Ovary (tissue), 9 donors: ENCODE measurements around the gene LHX2. TPM values are rescaled to one million over a fixed set of nuclear protein-coding genes. Genes with fewer than 3 reads are reported as not detected.

Experiments
- DNase-seq, 5 donors: peaks; one replicate each; pipeline ENCODE4 v3.0.0-alpha.2; 2019 to 2020
- H3K27ac ChIP-seq, 2 donors: fragments of 200-600 bp; one replicate each; pipeline versions ENCODE4 v1.5.1 to v1.8.0; 2019 to 2022
- H3K27me3 ChIP-seq: fragments of 200-600 bp; one replicate; pipeline ENCODE4 v1.8.0; 2022
- H3K36me3 ChIP-seq: fragments of 200-600 bp; sonication (generic); one replicate; pipeline ENCODE4 v1.5.1; 2019
- H3K4me1 ChIP-seq: one replicate; pipeline ENCODE4 v1.8.1; 2013; ENCODE audit warnings: mild to moderate bottlenecking, moderate library complexity; ENCODE audit not compliant: insufficient read depth
- H3K4me3 ChIP-seq: fragments of 200-600 bp; sonication (generic); one replicate; pipeline ENCODE4 v1.5.1; 2017
- H3K9me3 ChIP-seq, 2 donors: fragments of 200-600 bp in 1 of 2; sonication (generic) in 1 of 2; one replicate each; pipeline versions ENCODE4 v1.5.1 to v1.8.1; 2013 to 2019; ENCODE audit warnings: mild to moderate bottlenecking in 1 of 2, moderate library complexity in 1 of 2
- EP300 ChIP-seq: sonication (generic); formaldehyde crosslinking; IDR thresholded peaks from one replicate; pipeline ENCODE4 v1.6.1; 2017; ENCODE audit warnings: antibody characterized with exemption
- POLR2A ChIP-seq: fragments of 450-650 bp; IDR thresholded peaks from one replicate; pipeline ENCODE4 v1.6.1; 2017; ENCODE audit warnings: antibody characterized with exemption, mild to moderate bottlenecking, moderate library complexity
- WGBS, 3 donors: extraction: QIAGEN DNeasy Blood & Tissue Kit in 1 of 3; methylation state at CpG; one replicate each; pipeline versions ENCODE4 v1.1.5 to v1.1.7; 2013 to 2017; 5-methylcytosine and 5-hydroxymethylcytosine counted together
- intact Hi-C, 4 donors: fragments of 100-400 bp; cut with DNase I; formaldehyde crosslinking; loops; one replicate each; pipeline versions ENCODE4 v1.11.0 to v1.15.1; 2022 to 2023
- polyA plus RNA-seq, 2 donors: library from polyadenylated mRNA; stranded (reverse); fragments of 200-250 nt in 1 of 2; fragments of 350-450 nt in 1 of 2; fragmentation: Illumina TruSeq in 1 of 2; extraction: RNeasy Lipid Tissue Mini Kit (QIAGEN cat#74804) in 1 of 2; gene quantifications; one replicate each; pipeline ENCODE4 v1.2.3, GENCODE V29; 2013 to 2014
- total RNA-seq, 7 donors: library from RNA; depleted of rRNA in 2 of 7; stranded (reverse); fragments of >200 nt in 2 of 7; fragmentation: NEBNext Ultra II Directional in 3 of 7; extraction: Animal tissue kit (Norgen Biotek cat#: 25700) in 3 of 7; gene quantifications; one replicate each; pipeline versions ENCODE4 v1.1.0 to v1.2.4, GENCODE V29; 2016 to 2023
- TF ChIP-seq, protein P1 (sequence below), 3 donors: fragments of 450-650 bp in 2 of 3; fragments of 200-600 bp in 1 of 3; IDR thresholded peaks; one replicate each; pipeline versions ENCODE4 v1.5.1 to v1.8.0; 2016 to 2022; ENCODE audit warnings: antibody characterized with exemption in 3 of 3, mild to moderate bottlenecking in 1 of 3
- donor health status: DM: no; HTN: no; CAD: no; lungs with moderate emphysema.
- donor health status: DM: no; HTN: no; CAD: no.
- donor health status: Bipolar disorder and iron deficiency.
- donor health status: DM: yes; HTN: yes; CAD: no.
- donor health status: DM: no; HTN: no; CAD: no.
- donor health status: DM: yes; HTN: yes; CAD: no.

The LHX2 gene
- total and polyA plus RNA-seq, 9 donors, result 0.10 to 17.0 (median 0.49) TPM; not detected in 5

DNA sequence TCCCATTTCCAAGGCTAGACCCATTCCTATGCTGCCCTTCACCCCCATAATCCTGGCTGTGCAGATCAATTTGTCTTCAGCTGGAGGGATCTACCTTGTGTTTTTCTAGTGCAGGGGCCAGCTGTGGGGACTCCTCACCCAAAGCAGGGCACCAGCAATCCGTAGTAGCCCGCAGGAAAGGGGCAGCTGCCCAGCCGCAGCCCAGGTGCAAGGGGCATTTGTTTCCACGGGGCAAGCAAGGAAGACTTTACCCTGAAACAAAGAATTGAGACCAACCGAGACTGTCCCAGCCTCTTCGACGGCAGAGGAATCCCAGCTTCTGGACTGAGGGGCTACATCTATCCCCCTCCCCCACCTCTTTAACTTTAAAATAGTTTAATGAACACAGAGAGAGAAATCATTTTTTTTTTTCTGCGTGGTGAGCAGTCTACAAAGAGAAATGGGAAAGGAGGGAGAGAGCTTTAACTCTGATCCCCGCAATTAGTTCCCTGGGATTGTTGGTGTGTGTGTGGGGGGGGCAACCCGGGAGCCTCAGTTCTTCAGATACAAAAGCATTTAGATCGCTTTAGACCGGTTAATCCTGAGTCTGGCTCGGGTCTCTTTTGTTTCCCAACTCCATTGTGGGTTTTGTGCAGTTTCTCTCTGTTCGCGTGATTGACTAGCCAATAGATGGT is 10.6 kb upstream of the LHX2 start:
- 4 to 8% (median 7%) methylated on average over 15 of the region's 15 CpGs for WGBS, 3 donors
- Histone ChIP-seq H3K9me3 (no peaks in the 10 kb centered on the region), H3K36me3 (no peaks in the 10 kb centered on the region), H3K27ac (no peak overlapping the region), H3K27me3 (peaks cover 11% of the 10 kb centered on the region), H3K4me3 (no peak overlapping the region), H3K4me1 (peaks cover 2% of the 10 kb centered on the region)
- DNase-seq, result no peak
- intact Hi-C loops, result no loop called here
- TF ChIP-seq EP300 (no peak), POLR2A (no peak)
- TF ChIP-seq, protein P1, sequence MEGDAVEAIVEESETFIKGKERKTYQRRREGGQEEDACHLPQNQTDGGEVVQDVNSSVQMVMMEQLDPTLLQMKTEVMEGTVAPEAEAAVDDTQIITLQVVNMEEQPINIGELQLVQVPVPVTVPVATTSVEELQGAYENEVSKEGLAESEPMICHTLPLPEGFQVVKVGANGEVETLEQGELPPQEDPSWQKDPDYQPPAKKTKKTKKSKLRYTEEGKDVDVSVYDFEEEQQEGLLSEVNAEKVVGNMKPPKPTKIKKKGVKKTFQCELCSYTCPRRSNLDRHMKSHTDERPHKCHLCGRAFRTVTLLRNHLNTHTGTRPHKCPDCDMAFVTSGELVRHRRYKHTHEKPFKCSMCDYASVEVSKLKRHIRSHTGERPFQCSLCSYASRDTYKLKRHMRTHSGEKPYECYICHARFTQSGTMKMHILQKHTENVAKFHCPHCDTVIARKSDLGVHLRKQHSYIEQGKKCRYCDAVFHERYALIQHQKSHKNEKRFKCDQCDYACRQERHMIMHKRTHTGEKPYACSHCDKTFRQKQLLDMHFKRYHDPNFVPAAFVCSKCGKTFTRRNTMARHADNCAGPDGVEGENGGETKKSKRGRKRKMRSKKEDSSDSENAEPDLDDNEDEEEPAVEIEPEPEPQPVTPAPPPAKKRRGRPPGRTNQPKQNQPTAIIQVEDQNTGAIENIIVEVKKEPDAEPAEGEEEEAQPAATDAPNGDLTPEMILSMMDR (IDR thresholded peaks at IDR 0.05), result no peak

DNA sequence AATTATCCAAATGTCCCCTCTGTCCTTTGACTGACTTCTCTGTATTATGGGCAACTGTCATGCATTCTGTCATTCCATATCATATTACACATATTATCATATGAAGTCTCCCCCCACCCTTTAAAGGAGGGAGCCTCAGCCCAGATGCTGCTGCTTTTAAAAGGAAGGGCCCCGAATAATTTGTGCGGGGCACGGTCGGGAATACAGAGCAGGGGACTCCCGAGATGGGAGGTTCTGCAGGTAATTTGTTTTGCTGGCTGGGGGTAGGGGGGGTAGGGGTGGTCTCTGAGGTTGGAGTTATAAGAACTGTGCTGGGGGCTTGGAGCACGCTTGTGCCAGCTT is 10.1 kb upstream of the LHX2 start:
- WGBS, 3 donors, result 7 to 11% (median 7%) methylated on average over 6 of the region's 6 CpGs
- Histone ChIP-seq H3K4me1 (peaks cover 2% of the 10 kb centered on the region), H3K27me3 (peaks cover 9% of the 10 kb centered on the region), H3K36me3 (no peaks in the 10 kb centered on the region), H3K27ac (no peak overlapping the region), H3K4me3 (no peak overlapping the region), H3K9me3 (no peaks in the 10 kb centered on the region)
- TF ChIP-seq POLR2A (no peak), EP300 (no peak)
- TF ChIP-seq, protein P1 (IDR thresholded peaks at IDR 0.05), result no peak
- intact Hi-C loops, result no loop called here
- DNase-seq, result no peak

DNA sequence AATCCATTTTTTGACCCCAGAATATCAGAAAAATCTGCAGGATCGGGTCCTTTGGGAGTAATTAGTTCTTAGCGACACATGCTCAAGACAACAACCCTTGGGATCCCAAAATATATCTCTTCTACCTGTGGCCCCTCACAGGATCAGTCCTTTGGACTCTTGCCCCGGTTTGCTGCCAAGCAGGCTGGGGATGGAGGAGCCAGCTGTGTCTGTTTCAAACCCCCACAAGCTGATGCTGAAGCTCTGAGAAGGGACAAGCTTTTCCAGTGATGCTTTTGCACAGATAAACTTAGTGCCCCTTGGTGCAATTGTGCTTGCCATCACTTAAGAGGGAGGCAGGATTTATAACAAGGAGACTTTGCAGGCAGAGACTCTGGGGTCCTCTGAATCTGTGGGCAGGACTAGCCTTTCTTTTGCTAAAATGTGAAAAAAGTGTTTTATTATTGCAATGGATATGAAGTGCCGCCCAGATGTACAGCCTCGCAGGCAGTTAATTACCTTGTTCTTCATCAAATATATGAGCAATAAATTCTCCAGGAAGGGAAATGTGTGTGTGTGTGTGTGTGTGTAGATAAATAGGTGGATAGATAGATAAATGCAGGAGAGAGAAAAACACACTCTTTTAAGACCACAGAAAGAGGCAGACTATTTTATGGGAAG is 9.6 kb upstream of the LHX2 start:
- H3K27me3 ChIP-seq, result peaks cover 9% of the 10 kb centered on the region
- H3K27ac ChIP-seq, result no peak overlapping the region
- peaks cover 2% of the 10 kb centered on the region for H3K4me1 ChIP-seq
- H3K9me3 ChIP-seq, result no peaks in the 10 kb centered on the region
- intact Hi-C loops, result no loop called here
- TF ChIP-seq, protein P1 (IDR thresholded peaks at IDR 0.05), result no peak
- TF ChIP-seq POLR2A, result no peak
- no peak for TF ChIP-seq EP300
- H3K4me3 ChIP-seq, result no peak overlapping the region
- DNase-seq, result no peak
- 10 to 16% (median 12%) methylated on average over 5 of the region's 5 CpGs for WGBS, 3 donors
- H3K36me3 ChIP-seq, result no peaks in the 10 kb centered on the region

DNA sequence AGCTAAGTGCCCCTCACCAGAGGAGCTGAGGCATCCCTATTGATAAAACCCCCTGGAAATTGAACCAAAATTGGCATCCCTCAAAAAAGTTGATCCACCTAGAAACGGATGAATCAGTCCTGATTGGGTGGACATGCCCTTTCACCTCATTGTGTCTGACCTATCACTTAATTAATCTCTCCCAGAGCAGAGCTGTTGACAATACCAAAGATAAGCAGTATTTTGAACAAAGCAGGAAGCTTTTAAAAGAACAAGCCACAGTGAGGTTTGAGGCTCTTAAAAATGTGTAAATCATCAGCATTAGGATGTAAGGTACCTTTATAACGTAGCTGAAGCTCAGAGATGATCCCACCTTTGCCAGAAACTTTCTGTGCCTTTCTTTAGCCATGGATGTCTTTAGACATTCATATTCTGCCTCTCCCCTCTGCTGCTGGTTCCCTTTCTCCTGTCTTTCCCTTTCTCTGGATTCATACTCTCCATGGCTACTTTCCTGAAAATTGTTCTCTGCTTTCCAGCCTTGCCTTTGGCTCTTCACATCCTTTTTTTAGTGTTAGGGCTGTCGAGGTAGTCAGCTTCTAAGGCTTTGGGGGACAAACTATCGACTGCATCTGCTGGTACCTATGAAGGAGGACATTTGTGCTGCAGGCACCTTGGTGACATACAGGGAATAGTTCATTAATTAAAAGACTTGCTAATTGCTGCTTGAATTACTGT is 7.8 kb upstream of the LHX2 start:
- intact Hi-C loops, result no loop called here

More for the DNA sequence above, 7.8 kb upstream of the LHX2 start:
- H3K9me3 ChIP-seq, result no peaks in the 10 kb centered on the region
- DNase-seq, result no peak
- H3K27me3 ChIP-seq, result peaks cover 4% of the 10 kb centered on the region
- no peak overlapping the region for H3K4me3 ChIP-seq
- no peak overlapping the region for H3K27ac ChIP-seq
- TF ChIP-seq, protein P1 (IDR thresholded peaks at IDR 0.05), result no peak
- TF ChIP-seq EP300, result no peak
- TF ChIP-seq POLR2A, result no peak
- H3K4me1 ChIP-seq, result no peaks in the 10 kb centered on the region
- no peaks in the 10 kb centered on the region for H3K36me3 ChIP-seq
- 3 to 10% (median 10%) methylated on average over 4 of the region's 4 CpGs for WGBS, 3 donors
